Nephron progenitor cell (in vitro differentiated cells): ENCODE data around the gene HIGD1A.

Experiments
- DNase-seq: peaks from one replicate; pipeline ENCODE4 v3.0.0; 2021
- H3K27ac Mint-ChIP-seq: 2 replicates; pipeline ENCODE4 v1.8.0; 2021; ENCODE audit warnings: mild to moderate bottlenecking, moderate library complexity, mixed read lengths
- H3K27me3 Mint-ChIP-seq: 2 replicates; pipeline ENCODE4 v1.8.0; 2021; ENCODE audit warnings: mild to moderate bottlenecking, low read depth, mixed read lengths; ENCODE audit not compliant: poor library complexity
- H3K36me3 Mint-ChIP-seq: 2 replicates; pipeline ENCODE4 v1.8.0; 2021; ENCODE audit warnings: low read depth, mixed read lengths
- H3K4me1 Mint-ChIP-seq: 2 replicates; pipeline ENCODE4 v1.8.0; 2021; ENCODE audit warnings: mixed read lengths
- H3K4me3 Mint-ChIP-seq: 2 replicates; pipeline ENCODE4 v1.8.0; 2021; ENCODE audit warnings: mild to moderate bottlenecking, moderate library complexity, mixed read lengths
- H3K9me3 Mint-ChIP-seq: 2 replicates; pipeline ENCODE4 v1.8.0; 2021; ENCODE audit warnings: mild to moderate bottlenecking, moderate library complexity, mixed read lengths
- TF ChIP-seq, protein P1 (sequence below): fragments of 200-600 bp; sonication (generic); IDR thresholded peaks from 2 replicates; pipeline ENCODE4 v1.5.0; 2021; ENCODE audit warnings: antibody characterized with exemption

The HIGD1A gene

DNA sequence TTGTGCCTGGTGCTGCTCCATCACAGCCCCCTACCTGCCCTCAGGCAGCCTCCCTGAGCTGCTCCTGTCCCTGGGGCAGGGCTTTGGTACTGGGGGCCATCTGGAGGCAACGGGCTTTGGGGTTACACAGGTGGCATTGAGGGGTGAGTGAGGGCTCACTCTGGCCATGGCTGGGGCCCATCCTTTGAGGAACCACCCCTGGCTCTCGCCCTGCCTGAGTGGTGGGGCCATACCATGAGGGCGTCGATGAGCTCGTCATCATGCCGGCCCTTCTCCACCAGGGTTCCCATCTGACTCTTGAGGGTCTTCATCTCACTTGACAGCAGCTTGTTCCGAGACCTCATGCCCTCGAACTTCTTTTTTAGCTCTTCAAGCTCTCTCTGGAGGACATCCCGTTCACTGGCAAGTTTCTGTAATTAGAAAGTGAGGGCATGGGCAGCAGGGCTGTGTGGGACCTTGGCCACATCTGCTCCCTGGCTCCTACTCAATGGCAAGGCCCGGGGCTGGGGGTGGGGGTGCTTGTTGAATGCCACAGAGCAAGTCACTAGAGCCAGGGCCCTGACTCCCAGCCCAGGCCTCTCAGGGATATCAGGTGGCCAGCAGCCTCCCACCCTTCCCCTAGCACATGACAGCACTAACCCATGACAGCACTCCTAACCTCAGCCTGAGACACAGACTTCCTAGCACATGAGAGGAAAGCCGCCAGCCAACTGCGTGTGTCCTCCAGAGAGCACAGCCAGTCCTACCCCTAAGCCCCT, 64.7 kb downstream of the HIGD1A start:
- DNase-seq: peak; percentile 19
- TF ChIP-seq, protein P1, sequence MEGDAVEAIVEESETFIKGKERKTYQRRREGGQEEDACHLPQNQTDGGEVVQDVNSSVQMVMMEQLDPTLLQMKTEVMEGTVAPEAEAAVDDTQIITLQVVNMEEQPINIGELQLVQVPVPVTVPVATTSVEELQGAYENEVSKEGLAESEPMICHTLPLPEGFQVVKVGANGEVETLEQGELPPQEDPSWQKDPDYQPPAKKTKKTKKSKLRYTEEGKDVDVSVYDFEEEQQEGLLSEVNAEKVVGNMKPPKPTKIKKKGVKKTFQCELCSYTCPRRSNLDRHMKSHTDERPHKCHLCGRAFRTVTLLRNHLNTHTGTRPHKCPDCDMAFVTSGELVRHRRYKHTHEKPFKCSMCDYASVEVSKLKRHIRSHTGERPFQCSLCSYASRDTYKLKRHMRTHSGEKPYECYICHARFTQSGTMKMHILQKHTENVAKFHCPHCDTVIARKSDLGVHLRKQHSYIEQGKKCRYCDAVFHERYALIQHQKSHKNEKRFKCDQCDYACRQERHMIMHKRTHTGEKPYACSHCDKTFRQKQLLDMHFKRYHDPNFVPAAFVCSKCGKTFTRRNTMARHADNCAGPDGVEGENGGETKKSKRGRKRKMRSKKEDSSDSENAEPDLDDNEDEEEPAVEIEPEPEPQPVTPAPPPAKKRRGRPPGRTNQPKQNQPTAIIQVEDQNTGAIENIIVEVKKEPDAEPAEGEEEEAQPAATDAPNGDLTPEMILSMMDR: no peak
- H3K36me3 Mint-ChIP-seq: no peaks in the 10 kb centered on the region
- peaks cover 16% of the 10 kb centered on the region for H3K4me1 Mint-ChIP-seq
- H3K4me3 Mint-ChIP-seq: no peak overlapping the region
- H3K27ac Mint-ChIP-seq: no peak overlapping the region
- H3K9me3 Mint-ChIP-seq: peaks cover 7% of the 10 kb centered on the region
- peaks cover 17% of the 10 kb centered on the region for H3K27me3 Mint-ChIP-seq

DNA sequence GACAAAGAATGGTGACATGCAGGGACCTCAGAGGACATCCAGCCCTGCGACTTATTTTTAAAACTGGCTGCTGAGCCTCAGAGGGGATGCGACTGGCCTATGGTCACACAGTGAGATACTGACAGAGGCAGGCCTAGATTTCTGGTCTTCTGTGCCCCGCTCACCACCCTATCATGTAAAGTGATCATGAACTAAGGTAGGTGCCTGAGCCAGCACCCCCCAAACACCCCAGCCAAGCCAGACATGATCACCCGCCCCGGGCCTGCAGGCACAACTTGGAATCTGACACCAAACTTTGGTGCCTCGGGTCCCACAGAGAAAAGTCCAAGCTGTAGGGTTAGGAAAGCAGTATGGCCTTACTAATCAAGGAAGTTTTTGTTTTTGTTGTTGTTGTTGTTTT, 67.8 kb downstream of the HIGD1A start:
- no peak overlapping the region for H3K4me3 Mint-ChIP-seq
- H3K27ac Mint-ChIP-seq: no peak overlapping the region
- TF ChIP-seq, protein P1: no peak
- peaks cover 7% of the 10 kb centered on the region for H3K9me3 Mint-ChIP-seq
- DNase-seq: no peak
- H3K27me3 Mint-ChIP-seq: peaks cover 16% of the 10 kb centered on the region
- H3K4me1 Mint-ChIP-seq: peaks cover 20% of the 10 kb centered on the region
- no peaks in the 10 kb centered on the region for H3K36me3 Mint-ChIP-seq

DNA sequence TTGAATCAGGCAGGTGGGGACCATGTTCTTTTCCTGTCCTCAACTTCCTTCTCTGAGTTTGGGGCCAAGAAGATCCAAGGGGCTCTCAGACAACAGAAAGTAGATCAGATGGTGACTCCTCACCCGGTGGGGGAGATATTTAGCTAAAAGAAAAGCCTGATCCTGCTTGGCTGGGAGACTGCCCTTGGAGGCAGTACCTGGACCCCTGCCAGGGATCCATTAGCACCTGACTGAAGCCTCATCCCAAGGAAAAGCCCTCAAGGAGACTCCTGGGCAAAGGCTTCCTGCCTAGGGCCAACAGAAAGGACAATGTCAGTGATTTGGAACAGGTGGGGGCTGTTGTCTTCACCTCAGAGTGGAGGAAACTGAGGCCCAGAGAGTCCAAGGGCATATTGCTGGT, 68.2 kb downstream of the HIGD1A start:
- H3K27ac Mint-ChIP-seq: no peak overlapping the region
- peaks cover 16% of the 10 kb centered on the region for H3K27me3 Mint-ChIP-seq
- peaks cover 20% of the 10 kb centered on the region for H3K4me1 Mint-ChIP-seq
- TF ChIP-seq, protein P1: no peak
- H3K4me3 Mint-ChIP-seq: no peak overlapping the region
- H3K36me3 Mint-ChIP-seq: no peaks in the 10 kb centered on the region
- no peak for DNase-seq
- peaks cover 7% of the 10 kb centered on the region for H3K9me3 Mint-ChIP-seq

DNA sequence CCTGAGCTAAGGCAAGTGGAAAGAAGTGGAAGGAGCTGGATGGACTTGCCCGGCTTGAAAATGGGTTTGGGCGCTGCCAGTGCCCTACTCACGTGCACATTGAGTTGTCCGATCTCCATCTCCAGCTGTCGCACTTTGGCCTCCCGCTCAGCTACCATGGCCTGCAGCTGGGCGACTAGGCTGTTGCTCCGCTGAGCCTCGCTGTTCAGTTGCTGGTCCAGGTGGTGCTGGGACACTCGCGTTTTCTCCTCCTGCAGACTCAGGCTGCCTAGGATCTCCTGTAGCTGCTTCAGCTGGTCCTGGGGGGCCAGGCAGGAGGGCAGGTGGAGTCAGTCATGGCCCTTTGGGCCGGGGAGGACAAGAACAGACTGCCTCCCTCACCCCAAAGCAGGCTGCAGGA, 68.7 kb downstream of the HIGD1A start:
- Mint-ChIP-seq H3K27ac (no peak overlapping the region), H3K4me1 (peaks cover 20% of the 10 kb centered on the region), H3K36me3 (no peaks in the 10 kb centered on the region), H3K4me3 (no peak overlapping the region), H3K9me3 (peaks cover 7% of the 10 kb centered on the region), H3K27me3 (peaks cover 16% of the 10 kb centered on the region)
- DNase-seq: no peak
- TF ChIP-seq, protein P1: no peak

DNA sequence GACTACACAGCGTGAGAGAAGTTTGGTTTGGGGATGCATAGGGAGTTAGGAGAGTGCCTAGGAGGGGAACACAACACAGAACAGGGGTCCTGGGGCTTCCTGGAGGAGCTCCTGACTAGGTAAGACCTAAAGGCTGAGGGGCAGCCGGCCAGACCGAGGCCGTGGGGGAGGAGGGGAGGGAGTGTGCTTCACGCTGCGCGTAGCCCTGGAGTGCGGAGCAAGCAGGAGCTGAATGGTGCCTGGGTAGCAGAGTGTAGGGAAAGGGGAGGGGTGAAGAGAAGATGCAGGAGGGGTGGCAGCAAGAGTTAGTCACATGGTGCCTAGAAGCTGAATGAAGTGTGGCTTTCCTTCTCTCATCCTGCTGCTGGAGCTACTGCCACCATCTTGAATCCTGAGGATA, 69.3 kb downstream of the HIGD1A start:
- no peak overlapping the region for H3K27ac Mint-ChIP-seq
- H3K36me3 Mint-ChIP-seq: no peaks in the 10 kb centered on the region
- TF ChIP-seq, protein P1: no peak
- no peak overlapping the region for H3K4me3 Mint-ChIP-seq
- H3K9me3 Mint-ChIP-seq: peaks cover 7% of the 10 kb centered on the region
- H3K27me3 Mint-ChIP-seq: peaks cover 17% of the 10 kb centered on the region
- DNase-seq: no peak
- peaks cover 19% of the 10 kb centered on the region for H3K4me1 Mint-ChIP-seq

DNA sequence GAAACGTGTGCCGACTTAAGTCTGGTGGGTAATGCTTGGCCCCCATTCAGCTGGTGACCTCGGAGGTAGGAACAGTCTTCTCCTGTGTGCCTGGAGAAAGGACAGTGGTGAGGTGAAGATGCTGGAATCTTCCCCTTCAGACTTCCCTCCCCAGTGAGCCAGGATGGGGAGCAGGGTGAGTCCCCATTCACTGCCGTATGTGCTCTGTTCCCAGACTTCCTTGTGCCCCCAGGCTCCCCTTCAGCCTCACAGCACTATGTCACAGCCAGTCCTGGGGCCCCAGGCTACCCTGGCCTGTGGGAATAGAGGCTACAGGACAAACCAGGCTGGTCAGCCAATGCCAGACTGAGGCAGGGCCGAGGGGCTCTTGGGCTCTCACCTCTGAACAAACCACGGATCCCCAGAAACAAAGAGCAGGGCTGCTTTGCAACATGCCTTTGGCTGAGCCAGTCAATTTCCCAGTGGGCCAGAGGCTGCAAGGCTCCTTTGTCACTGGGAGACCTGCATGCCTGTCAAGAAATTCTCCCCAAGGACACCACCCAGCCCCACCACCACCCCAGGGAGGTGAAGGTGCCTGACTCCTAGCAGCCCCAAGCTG, 69.9 kb downstream of the HIGD1A start:
- TF ChIP-seq, protein P1: no peak
- no peak for DNase-seq
- Mint-ChIP-seq H3K4me3 (no peak overlapping the region), H3K36me3 (no peaks in the 10 kb centered on the region), H3K27ac (no peak overlapping the region), H3K27me3 (peaks cover 17% of the 10 kb centered on the region), H3K4me1 (peaks cover 13% of the 10 kb centered on the region), H3K9me3 (peaks cover 7% of the 10 kb centered on the region)
